Cerebellar nuclear complex (tissue), 1 donor: ENCODE measurements around the gene ALOXE3.

ENCODE experiments used
- DNase-seq, 2 experiments: peaks; one replicate each; lab custom pipeline; 2025; lab: John Stamatoyannopoulos, UW

The ALOXE3 gene

GRCh38 chr17:8117980-8118768, at the start of gene ALOXE3:
Gene ALOXE3 (minus strand): TSS chr17:8118514. CDS start chr17:8117990, 524 bp downstream.
- DNase-seq, result peak in 1 of 2 experiments; percentile 34

- no peak for DNase-seq
Observed at GRCh38 chr17:8167526-8167925, 49.2 kb upstream of the ALOXE3 start.

DNA sequence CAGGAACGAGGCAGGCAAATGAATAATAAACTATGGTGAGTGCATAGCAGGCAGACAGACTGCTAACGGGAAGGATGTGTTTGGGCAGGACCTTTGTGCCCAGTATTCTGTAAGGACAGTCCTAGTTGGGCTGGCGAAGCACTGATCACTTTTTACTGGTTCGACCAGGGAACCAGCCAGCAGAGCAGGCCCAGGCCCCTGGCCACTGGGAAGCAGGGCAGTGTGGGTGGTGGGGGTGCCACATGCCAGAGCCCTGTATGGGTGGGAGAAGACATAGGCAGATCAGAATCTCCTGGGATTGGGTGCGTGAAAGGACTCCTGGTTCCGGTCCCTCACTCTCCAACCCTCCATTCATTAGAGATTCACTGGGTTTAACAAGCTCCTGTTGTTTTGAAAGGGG, 48.4 kb upstream of the ALOXE3 start:
- no peak for DNase-seq

- no peak for DNase-seq
Observed at GRCh38 chr17:8164815-8165131, 46.5 kb upstream of the ALOXE3 start.

- DNase-seq, result no peak
Observed at GRCh38 chr17:8163978-8164814, 45.9 kb upstream of the ALOXE3 start.

GRCh38 chr17:8162997-8163977, 45.0 kb upstream of the ALOXE3 start:
- no peak for DNase-seq

- DNase-seq, result peak in 1 of 2 experiments; percentile 25
Observed at GRCh38 chr17:8162233-8162996, 44.1 kb upstream of the ALOXE3 start, which contains the start of gene VAMP2. Gene VAMP2 (minus strand): TSS chr17:8162948. CDS start chr17:8162879, 69 bp downstream.

DNA sequence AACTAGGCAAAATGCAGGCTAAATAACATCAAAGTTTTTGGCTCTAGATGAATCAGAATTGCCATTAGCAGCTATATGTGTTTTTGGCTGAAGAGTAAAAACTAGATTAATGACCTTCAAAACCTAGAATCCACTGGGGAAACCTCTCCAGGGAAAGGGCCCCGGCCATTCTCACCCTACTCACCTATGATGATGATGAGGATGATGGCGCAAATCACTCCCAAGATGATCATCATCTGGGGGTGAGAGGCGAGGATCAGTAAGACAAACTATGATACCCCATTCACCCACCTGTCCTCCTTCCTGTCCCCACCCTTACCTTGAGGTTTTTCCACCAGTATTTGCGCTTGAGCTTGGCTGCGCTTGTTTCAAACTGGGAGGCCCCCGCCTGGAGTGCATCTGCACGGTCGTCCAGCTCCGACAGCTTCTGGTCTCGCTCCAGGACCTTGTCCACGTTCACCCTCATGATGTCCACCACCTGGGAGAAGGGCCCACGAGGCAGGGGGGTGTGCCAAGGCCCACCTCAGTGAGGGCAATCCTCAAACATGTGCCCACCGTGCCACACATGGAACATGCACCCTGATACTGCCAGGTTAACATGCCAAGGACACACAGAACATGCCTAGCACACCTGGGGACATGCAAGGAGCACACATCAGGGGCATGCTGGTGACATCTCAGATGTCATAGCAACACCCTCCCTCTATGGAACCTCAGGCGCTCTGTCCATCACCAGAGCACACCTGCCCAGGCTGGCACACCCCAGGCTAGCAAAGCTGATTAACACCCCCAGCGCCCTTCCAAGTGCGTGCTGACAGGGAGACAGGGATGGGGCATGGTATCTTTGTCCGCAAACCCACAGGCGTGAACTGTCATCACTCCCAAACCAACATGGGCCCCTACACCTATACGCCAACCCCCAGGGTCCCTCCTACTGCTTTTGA, 43.2 kb upstream of the ALOXE3 start:
- DNase-seq, result no peak

GRCh38 chr17:8160741-8161221, 42.5 kb upstream of the ALOXE3 start:
- no peak for DNase-seq

GRCh38 chr17:8160224-8160577, 41.9 kb upstream of the ALOXE3 start:
- no peak for DNase-seq

GRCh38 chr17:8159459-8160223, 41.3 kb upstream of the ALOXE3 start:
- DNase-seq, result no peak

DNA sequence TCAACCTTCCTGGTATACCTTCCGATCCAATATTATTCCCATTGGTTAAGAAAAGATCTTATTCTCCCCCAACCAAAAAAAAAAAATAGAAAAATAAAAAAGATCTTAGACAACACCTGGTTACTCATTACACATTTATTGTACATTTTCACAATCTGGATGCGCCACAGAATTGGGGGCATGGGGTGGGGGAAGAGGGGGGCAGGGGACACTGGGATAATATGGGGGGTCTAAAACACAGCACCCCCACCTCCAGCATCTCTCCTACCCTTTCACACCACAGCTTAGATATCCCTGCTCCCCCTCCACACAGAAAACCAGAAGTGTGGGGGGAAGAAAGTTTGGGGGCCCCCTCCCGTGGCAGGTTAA, 40.7 kb upstream of the ALOXE3 start:
- no peak for DNase-seq

DNA sequence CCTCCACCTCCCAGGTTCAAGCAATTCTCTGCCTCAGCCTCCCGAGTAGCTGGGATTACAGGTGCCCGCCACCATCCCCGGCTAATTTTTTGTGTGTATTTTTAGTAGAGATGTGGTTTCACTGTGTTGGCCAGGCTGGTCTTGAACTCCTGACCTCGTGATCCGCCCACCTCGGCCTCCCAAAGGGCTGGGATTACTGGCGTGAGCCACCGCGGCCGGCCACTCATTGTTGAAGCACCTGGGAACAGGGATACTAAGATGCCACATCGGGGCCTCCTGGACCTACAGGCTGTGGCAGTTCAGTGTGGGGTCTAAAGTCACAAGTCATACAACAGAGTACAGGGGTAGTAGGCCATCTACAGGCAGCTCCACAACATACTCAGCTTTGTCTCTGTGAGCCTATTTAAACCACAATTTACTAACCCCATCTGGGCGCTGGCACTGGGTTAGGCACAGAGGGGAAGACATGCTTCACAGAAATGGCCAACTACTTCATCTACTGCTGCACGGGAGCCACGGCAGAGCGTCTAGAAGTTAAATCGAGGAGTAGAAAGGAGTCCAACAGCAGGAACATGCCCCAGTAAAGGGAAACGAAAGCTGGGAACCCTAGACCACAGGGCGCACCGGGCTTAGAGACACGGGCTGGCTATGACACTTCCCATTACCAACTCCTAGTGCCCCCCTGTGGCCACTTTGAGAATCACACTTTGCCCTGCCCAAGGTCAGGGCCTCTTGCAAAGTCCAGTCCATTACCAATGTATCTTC, 40.1 kb upstream of the ALOXE3 start:
- DNase-seq, result peak in 1 of 2 experiments; percentile 46

DNA sequence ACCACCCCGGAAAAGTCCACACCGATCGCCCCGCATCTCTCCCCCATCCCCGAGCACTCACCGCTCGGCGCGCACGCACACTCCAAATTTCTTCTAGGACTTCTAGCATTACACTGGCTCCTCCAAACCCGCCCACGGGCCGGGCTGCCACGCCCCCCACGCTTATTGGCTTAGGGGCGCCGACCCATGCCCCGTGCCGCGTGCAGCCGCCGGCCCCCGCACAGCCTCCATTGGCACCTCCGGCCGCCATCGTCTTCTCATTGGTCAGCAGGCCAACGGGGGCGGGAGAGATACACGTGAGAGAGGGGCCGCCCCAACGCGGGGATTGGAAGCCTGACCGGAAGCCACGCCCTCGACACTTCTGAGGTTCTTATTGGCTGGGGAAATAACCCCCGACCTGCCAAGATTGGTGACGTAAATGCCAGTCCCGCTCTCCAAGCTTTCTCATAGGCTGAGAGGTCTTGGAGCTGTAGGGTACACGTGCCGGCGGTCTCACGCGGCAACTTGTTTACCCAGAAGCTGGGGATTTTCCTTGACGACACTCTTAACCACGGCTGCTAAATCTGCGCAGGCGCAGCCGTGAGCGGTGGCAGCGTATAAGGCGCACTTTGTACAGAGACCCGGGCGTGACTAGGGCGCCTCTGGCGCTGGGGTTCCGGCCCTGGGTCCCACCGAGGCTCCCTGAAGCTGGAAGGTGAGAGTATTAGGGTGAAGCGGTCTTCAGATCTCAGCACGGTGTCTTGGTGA, 38.1 kb upstream of the ALOXE3 start:
- DNase-seq, result peak; percentile 100

DNA sequence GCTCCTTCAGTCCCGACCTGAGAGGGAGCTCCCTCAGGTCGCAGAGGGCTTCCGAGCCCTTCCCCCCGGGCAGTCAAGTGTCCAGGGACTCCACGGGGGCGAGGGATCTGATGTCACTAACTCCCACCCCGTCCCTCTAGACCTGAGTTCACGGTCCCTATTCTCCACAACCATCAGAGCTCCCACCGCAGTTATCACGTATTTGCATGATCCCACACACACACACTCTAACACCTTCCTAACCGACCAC, 37.6 kb upstream of the ALOXE3 start:
- no peak for DNase-seq

DNA sequence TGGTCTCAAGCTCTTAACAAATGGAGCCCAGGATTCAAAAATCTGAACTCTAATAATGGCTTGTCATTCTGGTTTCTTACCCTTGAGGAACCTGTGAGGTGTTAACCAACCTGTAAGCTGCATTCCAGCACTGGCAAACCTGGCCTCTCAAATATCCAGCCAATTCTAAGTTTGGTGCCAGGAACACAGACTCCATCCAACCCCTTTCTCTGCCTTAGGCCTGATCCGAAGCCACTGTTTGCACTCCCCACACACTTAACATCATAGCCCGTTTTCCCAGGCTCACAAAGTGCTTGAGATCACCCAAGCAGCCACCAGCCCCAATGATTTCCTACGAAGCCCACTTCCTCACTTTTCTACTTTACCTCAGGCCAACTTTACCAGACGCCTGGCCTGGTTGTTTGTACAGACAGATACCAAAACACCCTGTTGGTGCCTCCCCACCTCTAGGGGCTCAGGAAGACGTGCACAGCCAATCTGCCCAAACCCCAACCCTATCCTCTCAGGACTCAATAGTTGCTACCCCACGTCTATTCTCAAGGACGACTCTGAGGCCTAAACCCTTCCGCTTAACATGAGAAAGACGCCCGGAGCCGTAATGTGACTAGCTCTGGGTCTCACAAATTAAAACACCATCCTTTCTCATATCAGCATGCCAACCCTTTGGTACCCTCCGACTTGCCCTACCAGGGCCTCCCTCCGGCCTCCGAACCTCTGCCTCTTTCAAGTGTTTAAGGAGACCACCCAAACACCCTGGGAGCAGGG, 37.1 kb upstream of the ALOXE3 start:
- no peak for DNase-seq

- no peak for DNase-seq
Observed at GRCh38 chr17:8154608-8155155, 36.4 kb upstream of the ALOXE3 start.
